ENCODE measurements around the gene AKR1C1. TPM values are rescaled to one million over a fixed set of nuclear protein-coding genes. Genes with fewer than 3 reads are reported as not detected.
"Not testable (repeated sequence)": the region's sequence is repeated elsewhere in the genome, so short reads cannot be mapped to it uniquely, and the experiment has no call there.

The AKR1C1 gene
- polyA plus RNA-seq, 1 experiment, result 125 TPM

- Histone ChIP-seq H3K4me3 (ENCODE audit: low read depth, low read length) (no peak overlapping the region), H3K27me3 (ENCODE audit: control insufficient read depth, insufficient read depth, low read length) (no peaks in the 10 kb centered on the region), H3K27ac (ENCODE audit: low read depth, low read length) (no peak overlapping the region), H3K9me3 (ENCODE audit: control insufficient read depth, insufficient read depth, low read length) (no peaks in the 10 kb centered on the region)
- CTCF ChIA-PET, result interaction anchor here (1.5 to 2.1 kb wide), 2 partner anchors 133 to 168 kb away, joined by 5 to 23 read pairs; no protein-coding TSS in a partner anchor
- TF ChIP-seq CTCF (IDR thresholded peaks at IDR 0.05; ENCODE audit: low read depth, low read length), result no peak
- POLR2A ChIA-PET, result interaction anchor here (0.6 to 0.9 kb wide), 2 partner anchors 133 to 904 kb away, joined by 3 to 6 read pairs; no protein-coding TSS in a partner anchor
- DNase-seq (ENCODE audit: low read depth, low spot score), result no peak
Observed at GRCh38 chr10:4982764-4983226, 19.6 kb downstream of the AKR1C1 start.

- no peaks in the 10 kb centered on the region for H3K27me3 ChIP-seq (ENCODE audit: control insufficient read depth, insufficient read depth, low read length)
- CTCF ChIA-PET, result interaction anchor here (1.5 to 2.6 kb wide), 2 partner anchors 134 to 169 kb away, joined by 4 to 18 read pairs; no protein-coding TSS in a partner anchor
- DNase-seq (ENCODE audit: low read depth, low spot score), result no peak
- POLR2A ChIA-PET, result interaction anchor here (0.9 kb wide), 1 partner anchor 134 kb away, joined by 3 read pairs; no protein-coding TSS in a partner anchor
- H3K9me3 ChIP-seq (ENCODE audit: control insufficient read depth, insufficient read depth, low read length), result no peaks in the 10 kb centered on the region
- H3K27ac ChIP-seq (ENCODE audit: low read depth, low read length), result no peak overlapping the region
- TF ChIP-seq CTCF (IDR thresholded peaks at IDR 0.05; ENCODE audit: low read depth, low read length), result no peak
- H3K4me3 ChIP-seq (ENCODE audit: low read depth, low read length), result no peak overlapping the region
Observed at GRCh38 chr10:4983615-4984216, 20.5 kb downstream of the AKR1C1 start.

- POLR2A ChIA-PET, result interaction anchor here (1.0 kb wide), 1 partner anchor 21 kb away, joined by 3 read pairs; the partner anchor contains the start of gene AKR1C1
- CTCF ChIA-PET, result interaction anchor here (1.2 to 2.6 kb wide), 3 partner anchors 110 to 169 kb away, joined by 4 to 18 read pairs (median 5); partner anchors contain the start of gene AKR1C3
Observed at GRCh38 chr10:4984223-4984622, 21.0 kb downstream of the AKR1C1 start.

GRCh38 chr10:4984971-4985594 lies 21.9 kb downstream of the AKR1C1 start:
- TF ChIP-seq CTCF (IDR thresholded peaks at IDR 0.05; ENCODE audit: low read depth, low read length), result no peak

More at GRCh38 chr10:4984223-4984622, 21.0 kb downstream of the AKR1C1 start:
- no peak for TF ChIP-seq CTCF (IDR thresholded peaks at IDR 0.05; ENCODE audit: low read depth, low read length)
- Histone ChIP-seq H3K9me3 (ENCODE audit: control insufficient read depth, insufficient read depth, low read length) (no peaks in the 10 kb centered on the region), H3K27me3 (ENCODE audit: control insufficient read depth, insufficient read depth, low read length) (no peaks in the 10 kb centered on the region), H3K4me3 (ENCODE audit: low read depth, low read length) (no peak overlapping the region), H3K27ac (ENCODE audit: low read depth, low read length) (no peak overlapping the region)
- DNase-seq (ENCODE audit: low read depth, low spot score), result no peak

GRCh38 chr10:4988000-4988641 lies 24.9 kb downstream of the AKR1C1 start:
- DNase-seq (ENCODE audit: low read depth, low spot score); POLR2A ChIA-PET; H3K9me3 ChIP-seq (ENCODE audit: control insufficient read depth, insufficient read depth, low read length); H3K27ac ChIP-seq (ENCODE audit: low read depth, low read length); H3K4me3 ChIP-seq (ENCODE audit: low read depth, low read length); H3K27me3 ChIP-seq (ENCODE audit: control insufficient read depth, insufficient read depth, low read length): not testable (repeated sequence)
- CTCF ChIA-PET, result interaction anchor here (0.9 to 2.7 kb wide), 2 partner anchors 138 to 174 kb away, joined by 3 to 11 read pairs; no protein-coding TSS in a partner anchor

More at GRCh38 chr10:4984971-4985594, 21.9 kb downstream of the AKR1C1 start:
- no peaks in the 10 kb centered on the region for H3K27me3 ChIP-seq (ENCODE audit: control insufficient read depth, insufficient read depth, low read length)
- DNase-seq (ENCODE audit: low read depth, low spot score), result no peak
- H3K4me3 ChIP-seq (ENCODE audit: low read depth, low read length), result no peak overlapping the region
- ChIA-PET CTCF (interaction anchor here (1.2 to 2.6 kb wide), 3 partner anchors 109 to 170 kb away, joined by 4 to 18 read pairs (median 5); partner anchors contain the start of gene AKR1C3), POLR2A (interaction anchor here (1.0 kb wide), 1 partner anchor 22 kb away, joined by 3 read pairs; the partner anchor contains the start of gene AKR1C1)
- no peaks in the 10 kb centered on the region for H3K9me3 ChIP-seq (ENCODE audit: control insufficient read depth, insufficient read depth, low read length)
- H3K27ac ChIP-seq (ENCODE audit: low read depth, low read length), result no peak overlapping the region
